ENCODE data around the gene AHNAK.

- TF ChIP-seq ZFP30 (CRISPR knock-in tag; IDR thresholded peaks at IDR 0.05): no peak
- TF ChIP-seq ZNF70 (CRISPR knock-in tag; IDR thresholded peaks at IDR 0.05): no peak
- TF ChIP-seq CREB5 (CRISPR knock-in tag; IDR thresholded peaks at IDR 0.05; ENCODE audit: low read depth): no peak
- no peak for TF ChIP-seq SNAI2 (CRISPR knock-in tag; IDR thresholded peaks at IDR 0.05)
- TF ChIP-seq TOX (CRISPR knock-in tag; IDR thresholded peaks at IDR 0.05; ENCODE audit: borderline replicate concordance): no peak
- TF ChIP-seq ZNF8 (CRISPR knock-in tag; IDR thresholded peaks at IDR 0.05): no peak
- no peak for TF ChIP-seq RARB (CRISPR knock-in tag; IDR thresholded peaks at IDR 0.05)
Measured at GRCh38 chr11:62595124-62595523, 48.5 kb upstream of the AHNAK start.

Measured in SK-N-SH treated with all-trans-retinoic acid at 6 μM for 48 hours (cell line).